Measurements from ENCODE around the gene TSC1. TPM values are rescaled to one million over a fixed set of nuclear protein-coding genes. Genes with fewer than 3 reads are reported as not detected.

TSC1 gene
- total RNA-seq, 1 donor from 2014 or later: 50.9 TPM

- intact Hi-C loops (cut with DNase I): no loop called here
- Histone ChIP-seq H3K4me1 (no peaks in the 10 kb centered on the region), H3K4me3 (no peak overlapping the region), H3K36me3 (no peaks in the 10 kb centered on the region), H3K9me3 (no peaks in the 10 kb centered on the region), H3K27me3 (ENCODE audit: low read depth) (no peaks in the 10 kb centered on the region), H3K27ac (no peak overlapping the region)
- no peak for TF ChIP-seq CTCF (IDR thresholded peaks at IDR 0.05)
- DNase-seq (no peak), ATAC-seq (peak in 1 of 2 donors; percentile 4)
Measured at GRCh38 chr9:132857616-132858342, 86.6 kb downstream of the TSC1 start.

GRCh38 chr9:132857031-132857430, 87.4 kb downstream of the TSC1 start:
- H3K9me3 ChIP-seq: no peaks in the 10 kb centered on the region
- no peak overlapping the region for H3K4me3 ChIP-seq
- no peak for DNase-seq
- no peaks in the 10 kb centered on the region for H3K36me3 ChIP-seq
- no peak for TF ChIP-seq CTCF (IDR thresholded peaks at IDR 0.05)
- intact Hi-C loops (cut with DNase I): no loop called here
- no peaks in the 10 kb centered on the region for H3K27me3 ChIP-seq (ENCODE audit: low read depth)
- H3K27ac ChIP-seq: no peak overlapping the region
- H3K4me1 ChIP-seq: no peaks in the 10 kb centered on the region
- peak in 1 of 2 donors; percentile 59 for ATAC-seq

GRCh38 chr9:132855904-132856303, 88.5 kb downstream of the TSC1 start:
- DNase-seq (no peak), ATAC-seq (no peak)
- Histone ChIP-seq H3K4me1 (no peaks in the 10 kb centered on the region), H3K27ac (no peak overlapping the region), H3K36me3 (no peaks in the 10 kb centered on the region), H3K4me3 (no peak overlapping the region), H3K27me3 (ENCODE audit: low read depth) (no peaks in the 10 kb centered on the region), H3K9me3 (no peaks in the 10 kb centered on the region)
- no peak for TF ChIP-seq CTCF (IDR thresholded peaks at IDR 0.05)
- intact Hi-C loops (cut with DNase I): no loop called here

- intact Hi-C loops (cut with DNase I): no loop called here
- ATAC-seq (peak in 1 of 2 donors; percentile 7), DNase-seq (peak; percentile 28)
- H3K9me3 ChIP-seq: no peaks in the 10 kb centered on the region
- no peak overlapping the region for H3K27ac ChIP-seq
- no peak for TF ChIP-seq CTCF (IDR thresholded peaks at IDR 0.05)
- no peaks in the 10 kb centered on the region for H3K4me1 ChIP-seq
- no peaks in the 10 kb centered on the region for H3K27me3 ChIP-seq (ENCODE audit: low read depth)
- H3K36me3 ChIP-seq: no peaks in the 10 kb centered on the region
- H3K4me3 ChIP-seq: no peak overlapping the region
Measured at GRCh38 chr9:132854832-132855231, 89.6 kb downstream of the TSC1 start.

- ATAC-seq: no peak
- H3K27me3 ChIP-seq (ENCODE audit: low read depth): no peaks in the 10 kb centered on the region
- no peaks in the 10 kb centered on the region for H3K9me3 ChIP-seq
- no peak overlapping the region for H3K27ac ChIP-seq
- intact Hi-C loops (cut with DNase I): no loop called here
- H3K4me3 ChIP-seq: no peak overlapping the region
- H3K4me1 ChIP-seq: no peaks in the 10 kb centered on the region
- no peak for TF ChIP-seq CTCF (IDR thresholded peaks at IDR 0.05)
- DNase-seq: no peak
- H3K36me3 ChIP-seq: no peaks in the 10 kb centered on the region
Measured at GRCh38 chr9:132853482-132853881, 90.9 kb downstream of the TSC1 start.
